Endothelial cell of umbilical vein (primary cell): Measurements from ENCODE around the gene SYT7.

Experiments
- GATA2 ChIP-seq: IDR thresholded peaks from 2 replicates; pipeline ENCODE4 v1.7.0; 2011; ENCODE audit warnings: low read depth, mild to moderate bottlenecking, moderate library complexity, mixed read lengths, low read length; ENCODE audit not compliant: insufficient read length, insufficient read depth
- JUN ChIP-seq: IDR thresholded peaks from 2 replicates; pipeline ENCODE4 v1.6.1; 2011; ENCODE audit warnings: borderline replicate concordance, low read depth; ENCODE audit not compliant: insufficient read length, insufficient read depth
- MAX ChIP-seq: IDR thresholded peaks from 2 replicates; pipeline ENCODE4 v1.6.1; 2011; ENCODE audit not compliant: insufficient read depth, insufficient read length
- POLR2A ChIP-seq: IDR thresholded peaks from 2 replicates; pipeline ENCODE4 v1.6.1; 2012; ENCODE audit warnings: low read depth, mild to moderate bottlenecking, control low read depth, low read length
- TF ChIP-seq, protein P1 (sequence below), 2 donors: IDR thresholded peaks; 1 replicate in 1 of 2; 2 replicates in 1 of 2; pipeline ENCODE4 v1.5.1; 2011; ENCODE audit warnings: low read length in 2 of 2, mild to moderate bottlenecking in 2 of 2, moderate library complexity in 2 of 2, control low read depth in 1 of 2, inconsistent platforms in 1 of 2, low read depth in 1 of 2; ENCODE audit not compliant: insufficient read depth in 1 of 2; ENCODE audit errors: extremely low read depth in 1 of 2

DNA sequence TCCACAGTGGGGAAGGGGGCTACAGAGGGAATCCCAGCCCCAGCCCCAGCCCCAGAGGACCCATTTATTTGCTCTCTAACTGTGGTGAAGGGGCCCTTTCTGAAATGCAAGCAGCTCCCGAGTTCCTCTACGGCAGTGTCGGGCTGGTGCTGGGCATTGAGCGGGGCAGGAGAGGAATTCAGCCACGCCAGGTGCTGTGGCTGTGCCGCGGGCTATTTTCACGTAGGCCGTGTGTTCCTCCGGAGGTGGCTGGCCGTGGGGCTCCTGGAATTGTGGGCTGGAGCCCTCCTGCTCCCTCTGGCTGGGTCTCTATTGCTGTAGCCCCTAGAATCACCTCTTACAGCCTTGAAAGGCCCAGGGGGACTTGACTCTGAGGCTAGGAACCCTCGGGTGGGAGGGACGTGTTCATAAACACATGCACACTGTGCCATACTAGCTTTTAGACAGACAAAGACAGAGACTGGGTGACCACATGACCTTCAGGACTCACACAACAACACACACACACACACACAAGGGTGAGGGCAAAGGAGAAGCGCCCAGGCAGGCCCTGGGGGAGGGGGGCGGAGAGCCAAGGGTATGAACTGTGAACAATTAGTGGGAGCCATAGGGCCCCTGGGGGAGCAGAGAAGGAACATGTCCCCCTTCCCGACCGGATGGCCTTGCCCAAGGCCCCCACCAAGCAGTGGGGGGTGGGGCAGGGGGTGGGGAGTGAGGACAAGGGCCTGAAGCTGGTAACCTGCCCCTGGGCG lies 48.4 kb upstream of the SYT7 start:
- TF ChIP-seq JUN, result no peak
- TF ChIP-seq, protein P1, sequence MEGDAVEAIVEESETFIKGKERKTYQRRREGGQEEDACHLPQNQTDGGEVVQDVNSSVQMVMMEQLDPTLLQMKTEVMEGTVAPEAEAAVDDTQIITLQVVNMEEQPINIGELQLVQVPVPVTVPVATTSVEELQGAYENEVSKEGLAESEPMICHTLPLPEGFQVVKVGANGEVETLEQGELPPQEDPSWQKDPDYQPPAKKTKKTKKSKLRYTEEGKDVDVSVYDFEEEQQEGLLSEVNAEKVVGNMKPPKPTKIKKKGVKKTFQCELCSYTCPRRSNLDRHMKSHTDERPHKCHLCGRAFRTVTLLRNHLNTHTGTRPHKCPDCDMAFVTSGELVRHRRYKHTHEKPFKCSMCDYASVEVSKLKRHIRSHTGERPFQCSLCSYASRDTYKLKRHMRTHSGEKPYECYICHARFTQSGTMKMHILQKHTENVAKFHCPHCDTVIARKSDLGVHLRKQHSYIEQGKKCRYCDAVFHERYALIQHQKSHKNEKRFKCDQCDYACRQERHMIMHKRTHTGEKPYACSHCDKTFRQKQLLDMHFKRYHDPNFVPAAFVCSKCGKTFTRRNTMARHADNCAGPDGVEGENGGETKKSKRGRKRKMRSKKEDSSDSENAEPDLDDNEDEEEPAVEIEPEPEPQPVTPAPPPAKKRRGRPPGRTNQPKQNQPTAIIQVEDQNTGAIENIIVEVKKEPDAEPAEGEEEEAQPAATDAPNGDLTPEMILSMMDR (IDR thresholded peaks at IDR 0.05; ENCODE audit: extremely low read depth in 1 of 2, insufficient read depth in 1 of 2, low read depth in 1 of 2, low read length in 2 of 2), result no peak
- no peak for TF ChIP-seq POLR2A
- no peak for TF ChIP-seq GATA2
- no peak for TF ChIP-seq MAX
